WTC11 (cell line): Measurements from ENCODE around the gene GALNTL6.

ENCODE experiments used
- CREB1 ChIP-seq: sonication (generic); formaldehyde crosslinking; IDR thresholded peaks from 2 replicates; pipeline ENCODE4 v1.8.0; 2023; ENCODE audit warnings: mild to moderate bottlenecking, missing genetic modification reagents
- ELF4 ChIP-seq: sonication (generic); formaldehyde crosslinking; IDR thresholded peaks from 2 replicates; pipeline ENCODE4 v1.8.1; 2022; ENCODE audit warnings: low read depth, mild to moderate bottlenecking, moderate library complexity, missing genetic modification reagents
- FOXP1 ChIP-seq: sonication (generic); formaldehyde crosslinking; IDR thresholded peaks from 2 replicates; pipeline ENCODE4 v1.8.0; 2022; ENCODE audit warnings: missing genetic modification reagents, mild to moderate bottlenecking, moderate library complexity, borderline replicate concordance
- JUN ChIP-seq: sonication (generic); formaldehyde crosslinking; IDR thresholded peaks from 2 replicates; pipeline ENCODE4 v1.8.0; 2023; ENCODE audit warnings: mild to moderate bottlenecking, missing genetic modification reagents
- NFE2L1 ChIP-seq: sonication (generic); formaldehyde crosslinking; IDR thresholded peaks from 2 replicates; pipeline ENCODE4 v1.8.1; 2023; ENCODE audit warnings: missing genetic modification reagents
- SMAD4 ChIP-seq: sonication (generic); formaldehyde crosslinking; IDR thresholded peaks from 2 replicates; pipeline ENCODE4 v1.8.0; 2022; ENCODE audit warnings: mild to moderate bottlenecking, missing genetic modification reagents
- SP1 ChIP-seq: sonication (generic); formaldehyde crosslinking; conservative IDR thresholded peaks from 2 replicates; pipeline ENCODE4 v1.8.1; 2022; ENCODE audit warnings: missing genetic modification reagents
- TEAD1 ChIP-seq: sonication (generic); formaldehyde crosslinking; IDR thresholded peaks from 2 replicates; pipeline ENCODE4 v1.8.0; 2022; ENCODE audit warnings: mild to moderate bottlenecking, missing genetic modification reagents
- ZNF416 ChIP-seq: fragments of 250-450 bp; sonication (Bioruptor Pico); IDR thresholded peaks from 2 replicates; pipeline ENCODE4 v1.9.0; 2021; ENCODE audit warnings: mild to moderate bottlenecking, inconsistent platforms
- TF ChIP-seq, protein P1 (sequence below): fragments of 200-600 bp; IDR thresholded peaks from 2 replicates; pipeline ENCODE4 v1.8.0; 2022; ENCODE audit warnings: antibody characterized with exemption
- TF ChIP-seq, protein P2 (sequence below): sonication (generic); formaldehyde crosslinking; IDR thresholded peaks from 2 replicates; pipeline ENCODE4 v1.8.1; 2022; ENCODE audit warnings: mild to moderate bottlenecking, missing genetic modification reagents, moderate library complexity, borderline replicate concordance
- TF ChIP-seq, protein P3 (sequence below): sonication (generic); formaldehyde crosslinking; conservative IDR thresholded peaks from 2 replicates; pipeline ENCODE4 v1.8.1; 2023; ENCODE audit warnings: mild to moderate bottlenecking, low read depth, missing genetic modification reagents, moderate library complexity
- TF ChIP-seq, protein P4 (sequence below): sonication (generic); formaldehyde crosslinking; IDR thresholded peaks from 2 replicates; pipeline ENCODE4 v1.8.1; 2023; ENCODE audit warnings: mild to moderate bottlenecking, moderate library complexity, missing genetic modification reagents
- TF ChIP-seq, protein P5 (sequence below): sonication (generic); formaldehyde crosslinking; IDR thresholded peaks from 2 replicates; pipeline ENCODE4 v1.8.0; 2022; ENCODE audit warnings: missing genetic modification reagents

DNA sequence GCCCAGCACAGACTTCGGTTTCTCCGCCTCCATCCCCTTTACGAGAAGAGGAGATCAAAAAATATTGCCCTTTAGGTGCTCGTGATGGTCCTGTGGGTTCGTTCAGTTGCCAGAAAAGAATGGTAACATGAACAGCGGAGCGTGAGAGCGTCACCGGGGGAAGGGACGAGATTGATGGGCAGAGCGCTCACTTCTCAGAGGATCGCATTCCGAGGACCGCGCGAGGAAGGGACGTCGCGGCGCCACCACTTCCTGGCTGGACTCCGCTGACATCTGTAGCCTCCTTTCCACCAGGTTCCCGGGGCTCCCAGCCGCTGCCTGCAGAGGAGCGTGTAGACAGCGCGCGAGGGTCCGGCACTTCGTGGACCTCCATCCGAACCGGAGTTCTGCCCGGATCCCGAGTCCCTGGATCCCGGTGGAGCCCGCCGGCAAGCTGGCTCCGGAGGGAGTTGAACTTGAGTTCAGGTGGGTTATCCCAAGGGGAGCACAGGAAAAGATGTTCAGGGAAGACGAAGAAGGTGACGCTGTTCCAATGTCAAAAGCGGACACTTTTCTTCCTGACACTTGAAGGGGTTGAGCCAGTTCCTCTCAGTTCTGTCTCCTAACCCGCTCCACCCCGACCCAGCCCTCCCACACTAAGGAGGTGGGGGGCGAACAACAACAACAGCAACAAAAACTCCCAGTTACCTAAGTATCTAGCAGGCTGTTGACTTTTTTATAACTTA is 484 bp downstream of the GALNTL6 start:
- TF ChIP-seq, protein P1, sequence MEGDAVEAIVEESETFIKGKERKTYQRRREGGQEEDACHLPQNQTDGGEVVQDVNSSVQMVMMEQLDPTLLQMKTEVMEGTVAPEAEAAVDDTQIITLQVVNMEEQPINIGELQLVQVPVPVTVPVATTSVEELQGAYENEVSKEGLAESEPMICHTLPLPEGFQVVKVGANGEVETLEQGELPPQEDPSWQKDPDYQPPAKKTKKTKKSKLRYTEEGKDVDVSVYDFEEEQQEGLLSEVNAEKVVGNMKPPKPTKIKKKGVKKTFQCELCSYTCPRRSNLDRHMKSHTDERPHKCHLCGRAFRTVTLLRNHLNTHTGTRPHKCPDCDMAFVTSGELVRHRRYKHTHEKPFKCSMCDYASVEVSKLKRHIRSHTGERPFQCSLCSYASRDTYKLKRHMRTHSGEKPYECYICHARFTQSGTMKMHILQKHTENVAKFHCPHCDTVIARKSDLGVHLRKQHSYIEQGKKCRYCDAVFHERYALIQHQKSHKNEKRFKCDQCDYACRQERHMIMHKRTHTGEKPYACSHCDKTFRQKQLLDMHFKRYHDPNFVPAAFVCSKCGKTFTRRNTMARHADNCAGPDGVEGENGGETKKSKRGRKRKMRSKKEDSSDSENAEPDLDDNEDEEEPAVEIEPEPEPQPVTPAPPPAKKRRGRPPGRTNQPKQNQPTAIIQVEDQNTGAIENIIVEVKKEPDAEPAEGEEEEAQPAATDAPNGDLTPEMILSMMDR: no peak
- TF ChIP-seq NFE2L1 (no peak), SP1 (CRISPR knock-in tag) (no peak), FOXP1 (CRISPR knock-in tag) (no peak; the same call in 1 of the 2 replicates), CREB1 (no peak), JUN (no peak), TEAD1 (CRISPR knock-in tag) (no peak), ZNF416 (CRISPR knock-in tag) (no peak), ELF4 (CRISPR knock-in tag) (no peak), SMAD4 (CRISPR knock-in tag) (no peak)
- TF ChIP-seq, protein P2, sequence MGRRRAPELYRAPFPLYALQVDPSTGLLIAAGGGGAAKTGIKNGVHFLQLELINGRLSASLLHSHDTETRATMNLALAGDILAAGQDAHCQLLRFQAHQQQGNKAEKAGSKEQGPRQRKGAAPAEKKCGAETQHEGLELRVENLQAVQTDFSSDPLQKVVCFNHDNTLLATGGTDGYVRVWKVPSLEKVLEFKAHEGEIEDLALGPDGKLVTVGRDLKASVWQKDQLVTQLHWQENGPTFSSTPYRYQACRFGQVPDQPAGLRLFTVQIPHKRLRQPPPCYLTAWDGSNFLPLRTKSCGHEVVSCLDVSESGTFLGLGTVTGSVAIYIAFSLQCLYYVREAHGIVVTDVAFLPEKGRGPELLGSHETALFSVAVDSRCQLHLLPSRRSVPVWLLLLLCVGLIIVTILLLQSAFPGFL (CRISPR knock-in tag): no peak
- TF ChIP-seq, protein P3, sequence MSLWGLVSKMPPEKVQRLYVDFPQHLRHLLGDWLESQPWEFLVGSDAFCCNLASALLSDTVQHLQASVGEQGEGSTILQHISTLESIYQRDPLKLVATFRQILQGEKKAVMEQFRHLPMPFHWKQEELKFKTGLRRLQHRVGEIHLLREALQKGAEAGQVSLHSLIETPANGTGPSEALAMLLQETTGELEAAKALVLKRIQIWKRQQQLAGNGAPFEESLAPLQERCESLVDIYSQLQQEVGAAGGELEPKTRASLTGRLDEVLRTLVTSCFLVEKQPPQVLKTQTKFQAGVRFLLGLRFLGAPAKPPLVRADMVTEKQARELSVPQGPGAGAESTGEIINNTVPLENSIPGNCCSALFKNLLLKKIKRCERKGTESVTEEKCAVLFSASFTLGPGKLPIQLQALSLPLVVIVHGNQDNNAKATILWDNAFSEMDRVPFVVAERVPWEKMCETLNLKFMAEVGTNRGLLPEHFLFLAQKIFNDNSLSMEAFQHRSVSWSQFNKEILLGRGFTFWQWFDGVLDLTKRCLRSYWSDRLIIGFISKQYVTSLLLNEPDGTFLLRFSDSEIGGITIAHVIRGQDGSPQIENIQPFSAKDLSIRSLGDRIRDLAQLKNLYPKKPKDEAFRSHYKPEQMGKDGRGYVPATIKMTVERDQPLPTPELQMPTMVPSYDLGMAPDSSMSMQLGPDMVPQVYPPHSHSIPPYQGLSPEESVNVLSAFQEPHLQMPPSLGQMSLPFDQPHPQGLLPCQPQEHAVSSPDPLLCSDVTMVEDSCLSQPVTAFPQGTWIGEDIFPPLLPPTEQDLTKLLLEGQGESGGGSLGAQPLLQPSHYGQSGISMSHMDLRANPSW: no peak
- TF ChIP-seq, protein P4, sequence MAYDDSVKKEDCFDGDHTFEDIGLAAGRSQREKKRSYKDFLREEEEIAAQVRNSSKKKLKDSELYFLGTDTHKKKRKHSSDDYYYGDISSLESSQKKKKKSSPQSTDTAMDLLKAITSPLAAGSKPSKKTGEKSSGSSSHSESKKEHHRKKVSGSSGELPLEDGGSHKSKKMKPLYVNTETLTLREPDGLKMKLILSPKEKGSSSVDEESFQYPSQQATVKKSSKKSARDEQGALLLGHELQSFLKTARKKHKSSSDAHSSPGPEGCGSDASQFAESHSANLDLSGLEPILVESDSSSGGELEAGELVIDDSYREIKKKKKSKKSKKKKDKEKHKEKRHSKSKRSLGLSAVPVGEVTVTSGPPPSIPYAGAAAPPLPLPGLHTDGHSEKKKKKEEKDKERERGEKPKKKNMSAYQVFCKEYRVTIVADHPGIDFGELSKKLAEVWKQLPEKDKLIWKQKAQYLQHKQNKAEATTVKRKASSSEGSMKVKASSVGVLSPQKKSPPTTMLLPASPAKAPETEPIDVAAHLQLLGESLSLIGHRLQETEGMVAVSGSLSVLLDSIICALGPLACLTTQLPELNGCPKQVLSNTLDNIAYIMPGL (CRISPR knock-in tag): 0 out of 2 replicates have a peak, but pooled peaks have one; percentile 43
- TF ChIP-seq, protein P5, sequence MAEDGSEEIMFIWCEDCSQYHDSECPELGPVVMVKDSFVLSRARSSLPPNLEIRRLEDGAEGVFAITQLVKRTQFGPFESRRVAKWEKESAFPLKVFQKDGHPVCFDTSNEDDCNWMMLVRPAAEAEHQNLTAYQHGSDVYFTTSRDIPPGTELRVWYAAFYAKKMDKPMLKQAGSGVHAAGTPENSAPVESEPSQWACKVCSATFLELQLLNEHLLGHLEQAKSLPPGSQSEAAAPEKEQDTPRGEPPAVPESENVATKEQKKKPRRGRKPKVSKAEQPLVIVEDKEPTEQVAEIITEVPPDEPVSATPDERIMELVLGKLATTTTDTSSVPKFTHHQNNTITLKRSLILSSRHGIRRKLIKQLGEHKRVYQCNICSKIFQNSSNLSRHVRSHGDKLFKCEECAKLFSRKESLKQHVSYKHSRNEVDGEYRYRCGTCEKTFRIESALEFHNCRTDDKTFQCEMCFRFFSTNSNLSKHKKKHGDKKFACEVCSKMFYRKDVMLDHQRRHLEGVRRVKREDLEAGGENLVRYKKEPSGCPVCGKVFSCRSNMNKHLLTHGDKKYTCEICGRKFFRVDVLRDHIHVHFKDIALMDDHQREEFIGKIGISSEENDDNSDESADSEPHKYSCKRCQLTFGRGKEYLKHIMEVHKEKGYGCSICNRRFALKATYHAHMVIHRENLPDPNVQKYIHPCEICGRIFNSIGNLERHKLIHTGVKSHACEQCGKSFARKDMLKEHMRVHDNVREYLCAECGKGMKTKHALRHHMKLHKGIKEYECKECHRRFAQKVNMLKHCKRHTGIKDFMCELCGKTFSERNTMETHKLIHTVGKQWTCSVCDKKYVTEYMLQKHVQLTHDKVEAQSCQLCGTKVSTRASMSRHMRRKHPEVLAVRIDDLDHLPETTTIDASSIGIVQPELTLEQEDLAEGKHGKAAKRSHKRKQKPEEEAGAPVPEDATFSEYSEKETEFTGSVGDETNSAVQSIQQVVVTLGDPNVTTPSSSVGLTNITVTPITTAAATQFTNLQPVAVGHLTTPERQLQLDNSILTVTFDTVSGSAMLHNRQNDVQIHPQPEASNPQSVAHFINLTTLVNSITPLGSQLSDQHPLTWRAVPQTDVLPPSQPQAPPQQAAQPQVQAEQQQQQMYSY (CRISPR knock-in tag): no peak
